Right ventricle myocardium inferior (tissue), 1 donor: ENCODE results near the gene BABAM2. TPM values are rescaled to one million over a fixed set of nuclear protein-coding genes. Genes with fewer than 3 reads are reported as not detected.

Experiments used
- ATAC-seq: fragments of 200-7000 bp; cut with Tn5 transposase; one replicate; pipeline ENCODE4 v1.9.1; 2020; ENCODE audit warnings: mild to moderate bottlenecking, moderate library complexity
- DNase-seq: peaks from one replicate; pipeline ENCODE4 v3.0.0; 2021; ENCODE audit errors: missing footprints
- intact Hi-C: fragments of 100-400 bp; cut with DNase I; formaldehyde crosslinking; loops from one replicate; pipeline ENCODE4 v1.11.0; 2022
- total RNA-seq: library from RNA; stranded (reverse); fragmentation: NEBNext Ultra II Directional; extraction: Animal tissue kit (Norgen Biotek cat#: 25700); gene quantifications from one replicate; pipeline ENCODE4 v1.2.1, GENCODE V29; 2021
- donor health status: DM: no; HTN: yes; CAD: no; lungs with severe emphysema.

BABAM2 gene
- total RNA-seq, 1 donor from 2014 or later = 53.0 TPM

DNA sequence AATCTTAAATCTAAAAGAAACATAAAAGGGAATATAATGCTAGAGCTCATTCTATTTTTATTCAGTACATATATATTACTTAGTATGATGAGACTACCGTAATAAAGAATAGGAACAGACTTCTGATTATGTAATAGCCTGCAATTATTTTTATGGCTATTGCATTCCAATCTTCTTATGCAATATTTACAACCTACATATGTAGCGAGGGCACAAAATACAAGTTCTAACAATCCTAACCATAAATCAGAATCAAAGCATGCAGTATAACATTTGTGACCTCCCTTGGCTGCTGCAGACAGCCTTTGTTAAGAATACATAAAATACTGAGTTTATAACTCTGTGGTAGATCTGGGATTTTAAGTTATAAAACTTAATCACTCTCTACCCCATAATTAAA is 177.6 kb downstream of the BABAM2 start:
- ATAC-seq = no peak
- intact Hi-C loops = no loop called here

DNA sequence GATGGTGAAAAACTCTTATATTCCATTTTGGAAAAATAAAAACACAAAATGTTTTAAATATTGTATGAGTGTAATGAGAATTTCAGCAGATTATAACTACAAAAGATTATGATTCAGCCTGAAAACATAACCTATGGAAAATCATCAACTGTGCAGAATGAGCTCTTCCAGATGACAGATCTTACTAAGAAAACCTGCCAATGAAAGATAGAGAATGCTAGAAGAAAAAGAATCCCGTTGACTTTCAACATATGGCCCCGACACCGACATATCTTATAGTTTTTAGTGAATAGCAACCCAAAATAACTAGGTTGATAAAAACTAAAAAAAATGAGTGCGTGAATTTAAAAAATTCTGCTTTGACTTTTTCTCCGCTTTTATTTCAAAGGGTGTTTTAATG is 178.0 kb downstream of the BABAM2 start:
- no peak for DNase-seq
- intact Hi-C loops = no loop called here
- ATAC-seq = no peak

More for the DNA sequence above, 177.6 kb downstream of the BABAM2 start:
- no peak for DNase-seq

DNA sequence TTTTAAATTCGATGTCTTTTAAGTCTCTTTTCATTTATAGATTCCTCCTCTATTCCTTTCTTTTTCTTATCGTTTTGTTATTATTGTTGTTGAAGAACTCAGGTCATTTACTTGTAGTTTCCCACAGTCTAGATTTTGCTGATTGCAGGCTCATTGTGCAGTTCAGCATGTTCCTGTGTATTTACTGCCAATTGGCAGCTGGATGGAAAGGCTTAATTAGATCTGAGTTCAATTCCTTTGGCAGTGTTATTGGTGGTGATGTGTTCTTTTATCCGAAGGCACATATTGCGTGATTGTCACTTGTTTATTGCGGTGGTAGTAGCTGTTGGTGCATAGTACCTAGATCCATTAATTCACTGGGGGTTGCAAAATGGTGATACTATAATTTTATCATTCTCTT is 180.7 kb downstream of the BABAM2 start:
- intact Hi-C loops = no loop called here
- no peak for DNase-seq
- ATAC-seq = no peak

DNA sequence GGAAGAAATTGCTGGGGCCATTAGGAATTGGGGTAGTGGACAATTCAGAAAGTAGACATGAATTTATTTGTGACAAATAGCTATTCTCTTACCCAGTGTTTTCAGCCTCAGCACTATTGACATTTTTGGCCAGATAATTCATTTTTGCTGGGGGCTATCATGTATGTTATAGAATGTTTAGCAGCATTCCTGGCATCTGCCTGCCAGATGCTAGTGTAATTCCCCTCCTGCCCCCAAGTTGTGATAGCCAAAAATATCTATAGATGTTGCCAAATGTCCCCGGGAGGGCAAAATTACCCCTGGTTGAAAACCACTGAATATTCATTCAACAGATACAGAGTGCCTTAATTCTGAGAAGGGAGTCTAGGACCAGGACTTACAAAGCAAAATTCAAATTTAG is 183.6 kb downstream of the BABAM2 start:
- ATAC-seq (no peak), DNase-seq (no peak)
- intact Hi-C loops = no loop called here

DNA sequence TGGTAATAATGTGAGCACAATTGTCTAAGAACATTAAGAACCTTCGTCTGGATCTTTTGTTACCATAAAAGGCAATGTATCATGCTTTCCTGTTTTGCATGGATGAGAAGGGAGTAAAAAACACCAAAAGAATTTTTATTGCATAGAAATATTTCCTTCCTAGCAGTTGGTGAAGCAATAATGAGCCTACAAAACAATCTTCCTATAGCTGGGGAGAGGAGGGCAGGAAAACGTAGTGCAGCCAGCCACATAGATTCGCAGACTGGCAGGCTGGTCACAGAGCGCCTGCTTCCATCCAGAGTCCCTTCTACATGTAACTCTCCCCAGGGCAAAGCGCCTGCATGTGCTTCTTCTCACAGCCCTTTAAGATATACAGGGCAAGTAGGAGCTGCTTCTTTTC is 190.4 kb downstream of the BABAM2 start:
- intact Hi-C loops = no loop called here
- DNase-seq = no peak
- ATAC-seq = no peak

DNA sequence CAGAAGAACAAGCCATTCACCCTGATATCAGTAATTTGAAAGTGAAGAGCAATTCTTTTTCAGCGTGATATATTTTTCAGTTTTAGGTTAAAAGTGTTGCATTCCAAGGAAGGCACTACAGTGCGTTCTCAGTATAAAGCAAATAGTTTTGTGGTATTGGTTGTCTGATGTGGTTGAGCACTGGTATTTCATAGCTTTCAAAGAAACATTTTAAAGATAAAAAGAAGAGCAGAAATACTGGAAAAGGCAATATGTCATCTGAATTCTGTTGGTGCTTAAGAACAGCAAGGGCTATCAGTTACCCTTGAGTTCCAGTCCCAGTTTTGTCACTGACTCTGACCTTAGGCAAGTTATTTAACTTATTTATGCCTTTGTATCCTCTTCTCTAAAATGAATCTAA is 191.6 kb downstream of the BABAM2 start:
- DNase-seq (no peak), ATAC-seq (no peak)
- intact Hi-C loops = no loop called here

DNA sequence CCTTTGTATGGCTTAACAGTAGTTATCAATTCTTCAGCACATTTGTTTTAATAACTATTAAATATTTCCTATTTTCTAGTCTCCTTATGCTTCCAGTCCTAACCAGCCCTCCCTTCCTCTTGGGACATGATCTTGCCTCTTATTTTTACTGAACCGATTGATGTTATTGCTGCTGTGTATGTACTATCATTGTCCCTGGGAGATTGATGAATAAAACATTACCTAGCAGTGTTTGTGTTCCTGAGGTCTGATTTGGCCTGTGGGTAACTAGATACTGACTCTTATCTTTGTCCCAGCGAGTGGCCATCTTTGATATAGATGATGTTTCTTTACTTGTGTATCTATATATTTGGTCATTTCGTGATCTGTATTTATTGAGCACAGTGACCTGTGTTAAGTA is 192.9 kb downstream of the BABAM2 start:
- intact Hi-C loops = no loop called here
- ATAC-seq (no peak), DNase-seq (no peak)

DNA sequence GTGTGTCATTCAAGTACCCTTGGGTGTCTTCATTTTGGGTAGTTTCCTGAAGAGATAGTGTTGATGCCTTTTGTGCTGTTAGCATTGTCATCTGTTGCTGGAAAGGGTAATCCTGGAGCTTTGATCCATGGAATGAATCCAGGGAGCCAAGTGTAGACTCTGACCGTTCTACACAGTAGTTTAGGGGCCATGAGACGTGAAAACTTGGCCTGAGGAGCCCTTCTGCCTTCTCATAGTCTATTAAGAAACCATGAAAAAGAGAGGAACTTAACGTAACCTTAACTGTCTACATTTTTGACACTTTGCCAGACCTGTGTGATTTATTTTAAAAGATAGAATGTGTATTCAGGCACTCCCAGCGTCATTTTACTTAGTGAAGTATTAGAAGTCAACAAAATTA is 194.0 kb downstream of the BABAM2 start:
- ATAC-seq (no peak), DNase-seq (no peak)
- intact Hi-C loops = no loop called here

DNA sequence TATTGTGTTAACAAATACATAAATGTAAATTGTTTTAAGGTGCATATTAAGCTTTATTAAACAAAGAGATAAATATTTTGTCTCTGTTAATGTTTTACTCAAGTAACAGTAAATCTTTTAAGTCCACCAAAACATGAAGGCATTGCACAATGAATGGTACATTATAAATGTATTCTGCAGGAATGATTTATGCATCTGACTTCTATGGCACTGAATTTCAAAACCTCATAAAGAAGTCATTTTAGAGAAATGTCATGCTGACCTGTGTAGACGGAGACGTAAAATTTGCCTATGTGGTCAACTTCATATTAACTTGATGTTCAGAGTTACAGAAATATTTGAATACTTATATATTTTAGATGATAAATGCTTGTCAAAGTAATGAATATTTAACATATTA is 194.7 kb downstream of the BABAM2 start:
- DNase-seq (no peak), ATAC-seq (no peak)
- intact Hi-C loops = no loop called here

DNA sequence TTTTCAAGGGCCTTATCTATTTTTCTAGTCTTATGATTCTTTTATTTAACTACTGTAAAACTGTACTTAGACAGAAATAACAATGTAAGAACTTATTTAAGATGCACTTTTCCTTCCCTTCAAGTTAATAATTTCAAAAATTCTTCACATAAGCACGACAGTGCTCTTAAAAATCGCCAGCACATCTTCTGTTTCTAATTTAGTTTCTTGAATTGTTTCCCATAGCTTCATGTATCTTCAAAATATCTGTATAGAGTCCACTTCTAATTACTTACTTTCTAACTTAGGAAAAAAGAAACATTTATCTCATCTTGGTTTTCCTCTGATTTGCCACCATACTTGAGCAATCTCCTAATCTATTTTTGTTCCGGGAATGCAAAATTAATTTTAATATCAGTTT is 196.1 kb downstream of the BABAM2 start:
- DNase-seq = no peak
- intact Hi-C loops = no loop called here
- ATAC-seq = no peak

DNA sequence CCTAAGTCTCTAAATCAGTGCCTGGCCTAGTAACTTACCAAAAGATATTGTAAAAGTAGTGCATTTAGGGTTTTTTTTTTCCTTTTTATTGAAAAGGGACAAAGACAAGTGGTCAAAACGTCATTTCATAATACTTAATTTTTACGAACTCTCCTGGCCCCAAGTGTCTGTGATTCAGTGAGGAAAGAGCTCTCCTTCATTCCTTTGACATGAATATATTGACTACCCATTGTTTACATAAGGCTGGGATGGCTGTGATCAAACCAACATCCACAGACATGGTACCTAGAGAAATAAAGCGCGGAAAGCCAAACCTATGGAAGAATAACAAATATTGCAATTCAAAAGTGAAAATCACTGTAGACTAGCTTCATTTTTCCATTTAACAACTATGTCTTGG is 198.4 kb downstream of the BABAM2 start:
- DNase-seq (no peak), ATAC-seq (no peak)
- intact Hi-C loops = no loop called here

DNA sequence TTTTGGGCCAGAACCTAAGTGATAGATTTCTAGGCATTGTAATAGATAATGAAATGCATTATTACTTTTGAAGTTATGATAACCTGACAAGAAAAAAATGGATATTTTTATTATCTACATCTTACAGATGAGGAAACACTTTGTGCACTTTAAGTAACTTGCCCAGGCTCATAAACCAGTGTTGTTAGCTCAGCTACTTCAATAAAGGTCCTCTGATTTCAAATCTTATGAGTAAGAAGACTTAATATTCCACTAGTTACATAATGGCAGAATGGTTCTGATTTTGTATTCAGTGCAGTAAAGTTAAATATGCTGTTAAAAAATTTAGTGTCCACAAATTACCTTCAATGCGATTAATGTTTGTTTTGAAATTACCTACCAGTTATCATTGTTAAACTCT is 199.0 kb downstream of the BABAM2 start:
- ATAC-seq = no peak
- no peak for DNase-seq
- intact Hi-C loops = no loop called here

DNA sequence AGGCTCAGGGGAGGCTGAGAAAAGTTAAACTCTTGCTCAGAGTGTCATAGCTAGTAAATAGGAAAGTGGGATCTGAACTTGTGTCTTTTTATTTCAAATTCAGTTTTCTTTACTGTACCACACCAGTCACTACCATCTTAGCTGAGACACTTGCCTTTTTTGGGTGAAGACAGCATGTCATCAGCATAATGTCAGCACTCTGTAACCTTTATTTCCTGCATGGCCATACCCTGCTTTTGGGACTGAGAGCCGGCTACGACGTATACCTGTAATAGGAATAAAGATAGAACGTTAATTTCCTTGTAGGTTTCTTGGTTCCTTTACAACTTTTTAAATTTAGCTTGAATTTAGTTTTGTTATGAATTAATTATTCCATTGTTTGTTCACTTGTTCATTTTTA is 202.8 kb downstream of the BABAM2 start:
- DNase-seq (no peak), ATAC-seq (no peak)
- intact Hi-C loops = no loop called here

DNA sequence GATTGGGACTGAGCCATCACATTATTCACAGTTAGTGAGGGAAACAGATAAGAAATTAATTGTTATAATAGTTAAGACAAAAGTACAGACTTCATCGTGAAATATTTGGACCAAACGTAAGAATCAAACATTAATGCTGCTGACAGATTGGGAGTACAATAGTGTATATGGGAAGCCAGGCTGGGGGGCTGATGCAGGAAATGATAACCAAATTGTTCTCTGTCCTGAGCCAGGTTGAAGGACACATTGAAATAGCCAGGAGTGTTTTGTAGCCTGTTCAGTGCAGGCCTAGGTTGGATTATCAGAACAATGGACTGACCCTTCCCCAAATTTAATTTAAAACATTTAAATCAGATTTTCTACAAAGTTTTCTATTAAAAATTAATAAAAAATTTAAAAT is 203.2 kb downstream of the BABAM2 start:
- intact Hi-C loops = no loop called here
- DNase-seq (no peak), ATAC-seq (no peak)

DNA sequence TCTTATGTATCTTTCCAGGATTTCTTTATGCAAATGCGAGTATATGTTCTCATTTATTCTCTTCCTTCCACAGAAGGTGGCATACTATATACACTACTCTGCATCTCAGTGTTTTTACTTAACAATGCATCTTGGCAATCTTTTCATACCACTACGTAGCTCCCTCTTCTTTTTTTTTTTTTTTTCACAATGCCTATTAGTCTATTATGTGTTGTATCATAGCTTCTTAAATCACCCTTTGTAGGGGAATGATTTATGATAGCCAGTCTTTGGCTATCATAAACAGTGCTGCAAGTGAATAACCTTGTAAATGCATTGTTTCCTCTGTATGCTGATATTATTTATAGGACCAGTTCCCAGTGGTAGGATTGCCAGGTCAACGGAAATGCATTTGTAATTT is 204.2 kb downstream of the BABAM2 start:
- intact Hi-C loops = no loop called here
- DNase-seq = no peak
- ATAC-seq = no peak

DNA sequence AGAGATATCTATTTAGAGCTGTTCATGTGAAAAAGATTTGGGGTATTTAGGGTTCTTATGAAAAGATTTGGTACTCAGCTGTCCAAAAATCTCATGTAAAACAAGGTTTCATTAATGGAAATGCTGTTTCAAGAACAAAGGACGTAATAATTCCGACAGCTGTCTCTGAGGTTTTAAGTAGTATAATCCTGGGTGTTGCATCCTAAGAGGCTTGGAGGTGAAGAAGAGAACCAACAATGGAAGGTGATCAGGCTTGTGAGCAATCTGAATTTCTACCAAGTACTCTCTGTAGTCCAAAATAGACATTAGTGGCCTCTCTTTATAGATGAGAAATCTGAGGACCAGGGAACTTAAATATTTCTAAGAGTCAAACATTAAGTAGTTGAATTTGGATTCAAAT is 205.1 kb downstream of the BABAM2 start:
- ATAC-seq (no peak), DNase-seq (no peak)
- intact Hi-C loops = no loop called here

DNA sequence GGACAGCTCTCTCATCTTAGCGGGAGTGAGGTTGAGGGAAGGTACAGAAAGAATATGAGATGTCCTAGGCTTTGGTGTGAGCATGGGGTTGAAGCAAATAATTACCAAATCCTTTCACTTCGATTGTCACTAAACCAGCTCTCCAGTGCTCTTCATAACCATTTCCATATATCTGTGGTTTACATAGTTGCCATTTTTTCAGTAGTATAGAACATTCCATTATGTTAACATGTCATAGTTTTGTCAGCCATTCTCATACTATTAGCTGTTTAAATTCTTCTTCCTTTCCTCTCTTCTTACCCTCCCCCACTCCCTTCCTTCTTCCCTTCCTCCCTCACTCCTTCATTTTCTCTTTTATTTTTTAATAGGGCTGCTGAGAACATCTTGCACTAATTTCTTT is 205.9 kb downstream of the BABAM2 start:
- ATAC-seq = no peak
- no peak for DNase-seq
- intact Hi-C loops = no loop called here

DNA sequence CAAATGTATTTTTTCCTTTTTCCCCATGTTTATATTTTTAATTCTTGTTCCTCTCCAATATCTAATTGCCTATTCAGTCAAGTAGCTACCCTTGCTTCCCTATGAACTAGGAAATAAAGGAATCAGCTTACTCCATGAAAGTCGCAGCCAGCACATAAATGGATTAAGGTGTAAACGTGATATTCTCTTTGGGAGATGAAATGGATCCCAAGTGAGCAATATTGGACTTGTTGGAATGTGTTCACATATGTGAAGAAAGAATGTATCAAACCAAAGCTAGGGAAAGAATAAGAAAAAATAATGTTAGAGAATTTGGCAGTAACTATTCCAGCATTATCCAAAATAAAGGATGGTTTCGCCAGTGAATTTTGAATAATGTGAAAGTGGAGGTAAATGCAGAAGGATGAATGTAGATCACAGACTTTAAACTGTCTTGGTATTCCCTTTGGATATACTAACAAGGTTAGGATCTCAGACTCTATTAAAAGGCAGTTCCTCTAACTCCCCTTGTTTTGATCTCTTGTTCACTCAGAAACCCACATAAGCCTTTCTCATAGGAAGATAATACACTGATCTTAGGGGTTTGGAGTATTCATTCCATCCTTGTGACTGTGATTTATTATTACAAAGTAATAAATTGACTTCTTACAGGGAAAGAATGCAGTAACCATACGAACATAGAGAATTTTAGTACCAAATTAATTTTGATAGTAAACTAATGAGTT is 208.1 kb downstream of the BABAM2 start:
- no peak for DNase-seq
- intact Hi-C loops = loop anchor here (2.0 kb wide), 1 partner anchor 294 kb away; the partner anchor contains the start of gene FOSL2
- no peak for ATAC-seq

DNA sequence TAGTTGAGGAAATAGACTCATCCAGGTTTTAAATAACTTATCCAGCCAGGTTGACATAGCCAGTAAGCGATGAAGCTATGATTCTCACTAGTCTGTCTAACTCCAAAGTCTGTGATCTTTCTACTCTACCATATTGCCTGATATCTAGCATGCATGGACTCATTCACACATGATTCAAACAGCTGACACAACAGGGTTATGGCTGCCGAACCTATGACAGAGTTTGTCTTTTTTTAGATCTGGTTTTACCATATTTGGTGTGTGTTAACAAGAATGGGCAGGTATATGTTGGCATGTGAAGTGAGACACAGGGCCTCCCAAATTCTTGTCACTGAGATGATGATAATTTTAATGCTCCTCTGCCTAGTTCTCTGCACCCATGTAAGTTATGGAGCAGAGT is 210.6 kb downstream of the BABAM2 start:
- ATAC-seq (no peak), DNase-seq (no peak)
- intact Hi-C loops = no loop called here

DNA sequence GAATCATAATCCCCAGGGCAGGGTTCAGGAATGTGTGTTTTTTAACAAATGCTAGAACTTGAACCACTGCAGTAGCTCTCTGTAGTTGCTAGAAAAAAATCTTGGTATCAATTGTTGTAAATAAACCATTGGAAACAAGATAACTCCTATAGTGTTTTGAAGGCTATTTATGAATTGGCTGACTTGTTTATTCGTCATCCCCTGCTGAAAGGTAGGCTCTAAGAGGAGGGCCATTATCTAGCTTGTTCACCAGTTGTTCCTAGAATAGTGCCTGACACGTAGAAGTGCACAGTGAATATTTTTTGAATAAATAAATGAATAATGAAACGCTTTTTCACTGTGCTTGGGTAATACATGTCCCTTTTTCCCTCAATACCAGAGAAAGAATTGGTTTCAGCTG is 211.4 kb downstream of the BABAM2 start:
- DNase-seq (no peak), ATAC-seq (peak; percentile 86)
- intact Hi-C loops = loop anchor here (2.0 kb wide), 1 partner anchor 63 kb away; no protein-coding TSS in a partner anchor

DNA sequence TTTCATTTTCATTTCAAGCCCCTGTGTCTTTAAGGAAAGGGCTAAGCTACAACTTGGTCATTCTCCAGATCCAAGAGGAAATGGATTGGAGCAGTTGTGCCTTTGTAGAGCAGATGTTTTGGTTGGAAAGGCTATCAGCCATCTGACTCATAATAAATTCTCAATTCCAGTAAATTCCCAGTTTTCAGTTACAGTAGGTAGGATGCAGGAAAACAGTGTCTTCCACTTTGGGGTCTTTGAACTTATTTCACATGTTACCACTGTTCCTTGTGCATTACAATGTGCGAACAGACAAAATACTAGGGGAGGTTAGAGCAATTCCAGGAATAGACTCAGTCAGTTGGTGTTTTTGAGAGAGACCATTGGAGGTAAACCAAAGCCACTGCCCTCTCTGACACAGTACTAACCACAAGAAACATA is 211.9 kb downstream of the BABAM2 start:
- ATAC-seq = peak; percentile 84
- no peak for DNase-seq
- intact Hi-C loops = loop anchor here (2.0 kb wide), 1 partner anchor 62 kb away; no protein-coding TSS in a partner anchor
